ENCODE results near the gene ANP32A. TPM values are rescaled to one million over a fixed set of nuclear protein-coding genes. Genes with fewer than 3 reads are reported as not detected.

The ANP32A gene
- total RNA-seq, 1 experiment from 2014 or later, result 273 TPM

DNA sequence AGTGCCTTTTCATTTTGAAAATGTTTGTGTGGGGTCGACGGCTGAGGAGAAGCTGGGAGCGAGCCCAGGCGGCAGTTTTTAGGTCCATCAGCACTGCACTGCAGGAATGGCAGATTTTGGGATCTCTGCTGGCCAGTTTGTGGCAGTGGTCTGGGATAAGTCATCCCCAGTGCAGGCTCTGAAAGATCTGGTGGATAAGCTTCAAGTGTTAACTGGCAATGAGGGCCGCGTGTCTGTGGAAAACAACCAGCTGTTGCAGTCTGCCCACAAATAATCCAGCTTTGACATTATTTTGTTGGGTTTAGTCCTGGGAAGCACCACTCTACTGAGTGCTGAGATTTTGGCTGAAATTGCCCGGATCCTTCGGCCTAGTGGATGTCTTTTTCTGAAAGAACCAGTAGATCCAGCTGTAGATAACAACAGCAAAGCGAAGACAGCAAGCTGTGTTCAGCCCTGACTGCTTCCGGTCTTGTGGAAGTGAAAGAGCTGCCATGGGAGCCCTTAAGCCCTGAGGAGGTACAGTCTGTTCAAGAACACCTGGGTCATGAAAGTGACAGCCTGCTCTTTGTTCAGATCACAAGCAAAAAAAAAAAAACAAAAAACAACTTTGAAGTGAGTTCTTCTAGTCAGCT lies 13.1 kb upstream of the ANP32A start:
- no peaks in the 10 kb centered on the region for H3K36me3 ChIP-seq
- H3K9me3 ChIP-seq (replicated peaks), result no peaks in the 10 kb centered on the region; the same call in 1 of the 2 replicates
- no peak overlapping the region for H3K4me3 ChIP-seq
- H3K4me1 ChIP-seq, result peaks cover 5% of the 10 kb centered on the region; the same call in 1 of the 2 replicates
- no peaks in the 10 kb centered on the region for H3K27me3 ChIP-seq
- DNase-seq, result peak; percentile 52 to 70
- no peak overlapping the region for H3K27ac ChIP-seq

DNA sequence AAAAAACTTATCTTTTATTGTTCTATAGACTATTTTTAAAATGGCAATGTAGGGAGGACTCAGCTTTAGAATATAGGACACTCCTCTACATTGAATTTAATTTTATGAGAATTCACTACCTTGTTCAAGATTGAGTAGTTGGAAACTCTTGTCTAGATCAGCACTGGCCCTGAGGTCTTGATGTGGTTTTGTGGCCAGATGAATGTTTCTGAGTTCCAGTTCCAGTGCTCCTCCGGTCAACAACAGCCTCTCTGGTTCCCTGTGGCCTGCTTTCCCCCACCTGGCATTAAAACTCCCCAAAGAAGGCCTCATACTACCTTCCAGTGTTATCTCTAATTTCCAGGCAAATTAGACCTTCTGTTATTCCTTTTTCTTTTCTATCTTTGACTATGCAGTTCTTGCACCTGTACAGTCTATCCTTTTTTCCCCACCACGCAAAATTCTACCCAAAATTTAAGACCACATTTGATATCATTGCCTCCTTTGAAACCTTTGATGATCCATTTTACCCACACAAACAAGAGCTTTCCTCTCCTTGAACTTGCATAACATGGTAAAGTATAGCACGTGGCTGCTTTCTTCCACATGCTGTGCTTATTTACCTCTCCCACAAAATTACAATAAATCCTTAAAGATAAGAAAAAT lies 9.6 kb upstream of the ANP32A start:
- Histone ChIP-seq H3K9me3 (replicated peaks) (no peaks in the 10 kb centered on the region), H3K27me3 (no peaks in the 10 kb centered on the region), H3K36me3 (no peaks in the 10 kb centered on the region), H3K4me3 (no peak overlapping the region), H3K27ac (no peak overlapping the region), H3K4me1 (peaks cover 5% of the 10 kb centered on the region; the same call in 1 of the 2 replicates)
- no peak for DNase-seq

DNA sequence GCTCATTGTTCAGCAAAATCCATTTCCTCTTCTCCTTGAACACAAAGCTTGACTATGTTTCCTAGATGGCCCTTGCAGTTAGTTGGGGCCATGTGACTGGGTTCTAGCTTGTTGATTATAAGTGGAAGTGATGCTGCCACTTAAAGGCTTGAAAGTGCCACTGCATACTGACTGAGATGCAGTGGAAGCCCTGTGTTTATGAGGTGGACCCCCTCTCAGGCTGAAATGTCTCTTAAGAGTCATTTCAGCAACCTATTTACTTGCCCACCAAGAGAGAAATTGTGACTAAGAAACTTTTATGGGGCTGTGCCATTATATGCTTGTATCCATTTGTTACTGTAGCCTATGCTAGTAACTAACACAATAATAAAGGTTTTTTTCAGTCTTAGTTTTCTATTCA lies 8.4 kb upstream of the ANP32A start:
- H3K4me1 ChIP-seq, result peaks cover 5% of the 10 kb centered on the region; the same call in 1 of the 2 replicates
- no peaks in the 10 kb centered on the region for H3K36me3 ChIP-seq
- no peak overlapping the region for H3K4me3 ChIP-seq
- no peaks in the 10 kb centered on the region for H3K9me3 ChIP-seq (replicated peaks)
- H3K27ac ChIP-seq, result no peak overlapping the region
- peak in 1 of 2 experiments; percentile 36 for DNase-seq
- H3K27me3 ChIP-seq, result no peaks in the 10 kb centered on the region

DNA sequence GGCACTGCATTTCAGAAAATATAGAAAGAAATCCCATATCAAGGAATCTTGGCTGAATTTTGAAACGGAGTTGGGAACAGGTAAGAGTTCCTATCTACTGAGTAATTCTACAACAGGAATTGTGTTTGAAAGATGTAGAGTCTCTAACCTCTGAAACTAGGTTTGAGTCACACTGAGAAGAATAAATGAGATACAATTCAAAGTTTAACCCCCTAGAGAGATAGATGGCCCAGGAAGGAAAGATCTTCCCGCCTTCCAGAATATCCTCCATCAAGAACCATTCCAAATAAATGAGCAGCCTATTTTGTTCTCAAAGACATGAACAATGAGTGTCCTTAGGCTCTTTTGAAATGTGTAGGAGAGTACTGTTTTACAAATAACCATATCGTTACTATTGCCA lies 2.9 kb upstream of the ANP32A start:
- Histone ChIP-seq H3K4me3 (no peak overlapping the region), H3K36me3 (0 out of 2 replicates have a peak, but pooled peaks cover 2% of the 10 kb centered on the region), H3K27ac (no peak overlapping the region), H3K4me1 (peaks cover 11% of the 10 kb centered on the region), H3K27me3 (no peaks in the 10 kb centered on the region), H3K9me3 (replicated peaks) (no peaks in the 10 kb centered on the region)
- DNase-seq, result no peak

DNA sequence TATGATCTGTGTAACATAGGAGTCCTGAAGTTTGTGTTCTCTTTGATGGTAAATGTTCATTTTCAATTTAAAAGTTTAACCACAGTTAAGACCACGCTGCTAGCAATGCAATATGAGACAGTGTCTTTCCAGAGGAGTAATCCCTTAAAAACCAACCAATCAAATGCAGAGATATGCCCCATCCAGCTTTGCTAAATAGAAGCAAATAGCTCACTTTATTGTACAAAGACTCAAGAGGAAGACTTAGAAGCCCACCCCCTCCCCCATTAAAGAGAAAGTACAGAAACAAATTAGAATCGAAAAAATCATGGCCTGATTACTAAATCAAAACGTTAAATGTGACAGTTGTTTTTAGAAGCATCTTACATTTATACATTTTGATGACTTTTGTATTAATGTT lies 2.1 kb upstream of the ANP32A start:
- no peak overlapping the region for H3K27ac ChIP-seq
- H3K36me3 ChIP-seq, result 0 out of 2 replicates have a peak, but pooled peaks cover 2% of the 10 kb centered on the region
- no peaks in the 10 kb centered on the region for H3K27me3 ChIP-seq
- peak in 1 of 2 experiments; percentile 72 for DNase-seq
- peaks cover 11% of the 10 kb centered on the region for H3K4me1 ChIP-seq
- no peaks in the 10 kb centered on the region for H3K9me3 ChIP-seq (replicated peaks)
- H3K4me3 ChIP-seq, result no peak overlapping the region

DNA sequence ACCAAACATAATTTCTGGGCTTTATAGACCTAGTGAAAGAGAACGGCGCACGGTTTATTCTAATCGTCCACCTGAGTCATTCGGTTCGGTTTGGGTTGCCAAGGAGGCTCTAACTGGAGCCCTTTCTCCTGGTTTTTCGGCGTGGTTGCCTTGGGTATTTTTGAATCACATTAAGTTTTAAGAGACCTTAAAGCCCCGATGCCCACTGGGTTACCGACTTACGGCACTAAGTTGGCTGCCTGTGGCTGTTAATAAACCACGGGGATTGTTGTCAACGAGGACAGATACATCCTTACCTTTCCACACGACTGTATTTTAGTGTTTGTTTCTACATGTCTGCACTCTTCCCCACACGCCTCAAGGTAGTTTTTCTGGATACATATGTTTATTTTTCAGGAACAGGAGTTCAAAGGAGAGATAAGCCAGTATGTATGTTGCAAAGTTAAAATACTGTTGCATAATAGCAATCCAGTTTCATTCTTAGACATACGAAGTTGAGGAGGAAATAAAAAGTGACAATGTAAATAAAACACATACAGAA lies 1.2 kb upstream of the ANP32A start:
- Histone ChIP-seq H3K27me3 (no peaks in the 10 kb centered on the region), H3K4me1 (peaks cover 11% of the 10 kb centered on the region), H3K4me3 (peak overlapping the region; percentile 98), H3K27ac (no peak overlapping the region), H3K36me3 (0 out of 2 replicates have a peak, but pooled peaks cover 2% of the 10 kb centered on the region), H3K9me3 (replicated peaks) (no peaks in the 10 kb centered on the region)
- DNase-seq, result peak in 1 of 2 experiments; percentile 33

DNA sequence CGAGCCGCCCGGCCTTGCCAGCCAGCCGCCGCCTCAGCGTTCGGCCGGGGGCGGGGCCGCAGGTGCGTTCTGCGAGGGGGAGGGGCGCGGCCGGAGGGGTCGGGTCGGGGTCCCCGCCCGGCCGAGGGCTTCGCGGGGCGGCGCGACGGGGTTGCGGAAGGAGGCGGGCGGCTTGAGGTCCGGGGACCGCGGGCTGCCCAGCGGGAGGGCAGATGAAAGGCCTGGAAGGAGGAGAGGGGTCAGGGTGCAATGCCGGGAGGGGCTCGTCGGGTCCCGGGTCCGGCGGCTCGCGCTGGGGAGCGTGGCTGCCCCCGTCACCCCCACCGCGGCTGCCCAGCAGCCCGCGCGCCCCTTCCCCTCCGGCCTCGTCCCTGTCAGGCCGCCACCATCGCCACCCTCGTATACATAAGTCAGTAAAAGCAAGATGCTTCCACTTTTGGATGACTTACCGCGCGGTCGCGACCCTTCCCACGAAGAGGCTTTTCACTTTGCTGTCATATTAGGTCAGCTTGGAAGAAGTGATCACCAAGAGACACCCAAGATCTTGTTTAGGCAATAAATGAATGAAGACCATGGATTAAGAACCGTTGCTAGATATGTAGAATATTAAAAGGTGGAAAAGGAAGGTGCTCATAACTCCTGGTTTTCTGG lies 620 bp upstream of the ANP32A start:
- Histone ChIP-seq H3K36me3 (0 out of 2 replicates have a peak, but pooled peaks cover 2% of the 10 kb centered on the region), H3K4me1 (peaks cover 16% of the 10 kb centered on the region), H3K4me3 (peak overlapping the region; percentile 98), H3K27me3 (no peaks in the 10 kb centered on the region), H3K27ac (no peak overlapping the region), H3K9me3 (replicated peaks) (no peaks in the 10 kb centered on the region)
- DNase-seq, result peak in 1 of 2 experiments; percentile 28

DNA sequence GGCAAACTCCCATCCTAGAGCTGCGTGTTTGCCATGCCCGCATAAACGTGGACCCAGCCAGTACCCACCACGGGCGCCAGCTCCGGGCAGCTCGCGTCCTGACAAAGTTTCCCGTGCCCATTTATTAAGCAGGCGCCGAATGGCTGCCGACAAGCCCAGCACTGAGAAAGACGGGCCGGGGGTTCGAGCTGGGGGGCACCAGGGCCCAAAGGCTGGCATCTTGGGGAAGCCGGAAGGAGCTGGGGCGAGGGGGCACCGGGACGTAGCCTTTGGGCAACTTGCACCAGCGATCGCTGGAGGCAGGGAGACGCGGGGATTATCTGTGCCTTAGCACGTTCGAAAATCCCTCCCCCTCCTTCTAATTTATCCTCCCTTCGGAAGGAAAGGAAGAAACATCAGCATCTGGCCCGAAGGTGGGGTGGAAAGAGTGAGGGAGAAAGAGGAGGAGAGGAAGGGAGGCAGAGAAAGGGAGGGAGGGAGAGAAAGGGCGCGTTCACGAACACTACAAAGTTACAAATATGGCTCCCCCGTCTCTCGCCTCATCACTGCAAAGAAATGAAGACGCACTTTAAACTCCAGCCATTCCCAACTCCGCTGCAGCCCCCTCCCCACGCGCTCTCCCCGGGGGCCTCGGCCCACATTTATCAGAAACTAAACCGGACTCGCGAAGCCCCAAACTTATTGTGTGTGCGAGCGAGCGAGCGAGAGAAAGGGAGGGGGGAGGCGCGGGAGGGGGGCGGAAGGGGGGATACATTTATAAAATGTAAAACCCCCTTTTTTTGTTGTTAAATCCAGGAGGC lies 1.0 kb downstream of the ANP32A start:
- peak overlapping the region; percentile 98 for H3K4me3 ChIP-seq
- H3K4me1 ChIP-seq, result peaks cover 19% of the 10 kb centered on the region
- no peaks in the 10 kb centered on the region for H3K27me3 ChIP-seq
- DNase-seq, result peak; percentile 70 to 80
- H3K36me3 ChIP-seq, result peaks cover 11% of the 10 kb centered on the region; the same call in 1 of the 2 replicates
- H3K9me3 ChIP-seq (replicated peaks), result no peaks in the 10 kb centered on the region
- peak overlapping the region; percentile 100 for H3K27ac ChIP-seq

DNA sequence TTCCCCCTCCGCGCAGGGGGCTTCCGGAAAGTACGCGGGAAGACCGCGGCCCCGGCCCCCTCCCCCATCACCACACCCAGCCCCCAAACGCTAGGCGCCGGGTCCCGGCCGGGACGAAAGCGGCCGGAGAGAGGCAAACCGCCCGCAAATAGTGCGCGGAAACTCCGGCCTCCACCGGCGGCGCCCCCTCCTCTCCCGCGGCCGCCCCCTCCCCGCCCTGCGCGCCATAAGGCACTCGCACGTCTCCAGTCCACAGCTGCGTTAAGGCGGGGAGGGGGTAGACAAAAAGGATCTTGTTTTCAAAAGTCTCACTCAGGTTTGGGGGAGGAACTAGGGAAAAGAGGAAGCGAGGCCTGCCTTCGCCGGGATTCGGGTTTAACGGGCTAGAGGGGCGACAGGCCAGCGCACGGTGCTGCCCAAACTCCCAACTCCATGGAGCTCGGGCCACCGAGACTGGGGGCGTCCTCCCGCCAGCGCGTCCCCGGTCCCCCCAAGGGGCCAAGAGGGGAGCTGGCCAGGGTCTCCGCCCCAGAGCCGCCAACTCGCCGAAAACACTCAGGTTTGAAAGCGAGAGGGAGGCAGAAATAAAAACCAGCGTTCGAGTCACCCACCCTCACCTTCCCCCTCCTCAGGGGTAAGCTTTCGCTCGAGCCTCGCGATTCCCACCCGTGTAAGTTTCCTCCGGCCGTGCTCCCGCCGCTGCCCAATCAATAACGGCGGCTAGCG lies 1.8 kb downstream of the ANP32A start:
- Histone ChIP-seq H3K27ac (peak overlapping the region; percentile 100), H3K4me3 (peak overlapping the region; percentile 98), H3K27me3 (no peaks in the 10 kb centered on the region), H3K4me1 (peaks cover 22% of the 10 kb centered on the region), H3K36me3 (peaks cover 11% of the 10 kb centered on the region; the same call in 1 of the 2 replicates), H3K9me3 (replicated peaks) (no peaks in the 10 kb centered on the region)
- peak; percentile 70 to 78 for DNase-seq

DNA sequence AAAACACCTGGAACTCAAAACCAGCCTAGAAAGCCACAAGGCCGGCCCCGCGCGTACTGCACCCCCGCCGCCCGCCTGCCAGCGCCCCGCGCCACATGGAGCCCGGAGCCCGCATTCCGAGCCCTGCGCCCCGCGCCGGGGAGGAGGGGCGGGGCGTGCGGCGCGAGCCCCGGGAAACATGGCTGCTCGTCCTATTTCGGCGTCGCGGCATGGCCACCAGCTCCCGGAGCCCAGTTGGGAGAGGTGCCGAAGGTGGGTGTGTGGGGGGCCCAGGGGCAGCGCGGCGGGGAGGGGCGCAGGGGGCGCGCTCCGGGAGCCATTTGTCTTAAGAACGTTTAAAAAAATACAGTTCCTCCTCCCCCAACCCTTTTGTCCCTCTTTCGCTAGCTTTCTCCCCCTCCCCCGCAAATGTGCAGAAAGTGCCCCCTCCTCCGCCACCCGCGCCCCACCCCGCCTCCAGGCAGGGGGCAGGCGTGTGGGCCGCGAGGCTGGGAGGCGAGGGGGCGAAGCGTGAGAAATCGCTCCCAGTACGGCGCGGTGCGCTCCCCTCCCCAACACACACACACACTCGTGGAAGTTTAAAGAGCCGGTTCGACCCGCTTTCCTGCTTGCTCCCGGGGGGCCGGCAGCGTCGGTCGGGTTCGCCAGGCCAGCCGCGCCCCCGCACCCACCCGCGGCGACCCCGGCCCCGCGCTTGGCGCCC lies 2.5 kb downstream of the ANP32A start:
- H3K4me3 ChIP-seq, result peak overlapping the region; percentile 98
- no peaks in the 10 kb centered on the region for H3K9me3 ChIP-seq (replicated peaks)
- DNase-seq, result peak; percentile 86 to 87

DNA sequence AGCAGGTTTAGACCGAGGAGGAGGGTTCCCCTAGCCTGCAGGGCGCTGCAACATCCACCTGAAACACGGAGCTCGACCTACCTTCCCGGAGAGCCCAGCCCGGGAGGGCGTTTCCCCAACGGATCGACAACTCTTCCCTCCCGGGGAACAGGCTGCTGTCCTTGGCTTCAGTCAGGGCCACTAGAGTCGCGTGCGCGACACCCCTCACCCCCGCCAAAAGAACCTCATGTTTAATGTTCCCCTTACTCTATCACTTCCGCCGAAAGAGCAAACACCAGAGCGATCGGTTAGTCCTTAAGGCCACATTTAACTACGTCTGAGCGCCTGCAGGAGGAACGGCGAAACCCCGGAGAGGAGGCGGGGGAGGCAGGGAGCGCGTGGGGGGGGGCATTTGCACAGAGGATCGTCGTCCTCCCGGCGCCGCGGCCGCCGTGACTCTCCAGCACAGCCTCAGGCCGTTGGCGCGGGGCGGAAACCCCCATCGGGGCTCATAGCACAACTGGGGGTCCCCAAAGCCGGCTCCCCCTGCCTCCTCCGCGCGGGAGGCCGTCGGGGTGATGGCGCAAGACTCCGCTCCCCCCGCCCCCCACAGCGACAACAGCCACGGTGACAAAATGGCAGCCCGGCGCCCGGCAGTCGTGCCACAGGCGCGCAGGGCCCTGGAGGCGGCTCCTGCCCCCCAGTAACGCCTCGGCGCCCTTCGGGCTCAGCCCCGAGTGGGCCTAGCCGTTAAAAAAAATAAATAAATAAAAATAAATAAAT lies 3.2 kb downstream of the ANP32A start:
- Histone ChIP-seq H3K27ac (peak overlapping the region; percentile 100), H3K36me3 (peaks cover 11% of the 10 kb centered on the region; the same call in 1 of the 2 replicates), H3K4me3 (peak overlapping the region; percentile 98), H3K9me3 (replicated peaks) (no peaks in the 10 kb centered on the region), H3K27me3 (no peaks in the 10 kb centered on the region), H3K4me1 (peaks cover 28% of the 10 kb centered on the region)
- peak; percentile 67 to 73 for DNase-seq

More for the DNA sequence above, 2.5 kb downstream of the ANP32A start:
- H3K27ac ChIP-seq, result peak overlapping the region; percentile 100
- H3K27me3 ChIP-seq, result no peaks in the 10 kb centered on the region
- H3K4me1 ChIP-seq, result peaks cover 26% of the 10 kb centered on the region
- peaks cover 11% of the 10 kb centered on the region; the same call in 1 of the 2 replicates for H3K36me3 ChIP-seq

DNA sequence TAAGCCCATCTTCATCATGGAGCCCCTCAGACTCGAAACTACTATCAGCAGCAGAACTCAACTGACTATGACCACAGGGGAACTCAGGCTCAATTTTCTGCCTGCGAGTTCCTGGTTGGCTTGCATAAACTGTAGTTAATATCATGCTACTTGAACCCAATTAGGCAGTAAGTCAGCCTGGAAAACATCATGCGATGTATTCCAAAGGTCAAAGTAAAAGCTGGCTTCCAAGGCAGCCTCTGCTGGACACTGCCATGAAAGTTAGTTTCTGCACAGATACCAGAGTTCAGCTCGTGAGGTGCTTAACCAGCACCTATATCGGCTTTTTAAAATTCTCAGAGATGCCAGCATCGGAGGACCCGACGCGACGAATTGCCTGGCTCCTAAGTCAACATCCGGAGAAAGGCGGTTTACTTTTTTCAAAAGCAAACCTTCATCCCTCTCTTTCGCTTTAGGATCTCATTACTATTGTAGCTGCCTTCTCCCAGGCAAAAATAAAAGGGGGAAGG lies 3.8 kb downstream of the ANP32A start:
- Histone ChIP-seq H3K4me1 (peaks cover 27% of the 10 kb centered on the region), H3K36me3 (peaks cover 11% of the 10 kb centered on the region; the same call in 1 of the 2 replicates), H3K27me3 (no peaks in the 10 kb centered on the region), H3K9me3 (replicated peaks) (no peaks in the 10 kb centered on the region), H3K27ac (peak overlapping the region; percentile 100), H3K4me3 (peak overlapping the region; percentile 98)
- no peak for DNase-seq
